GM18861 (cell line): ENCODE measurements around the gene SINHCAF.
"Not testable (repeated sequence)": the region's sequence is repeated elsewhere in the genome, so short reads cannot be mapped to it uniquely, and the experiment has no call there.

Experiments
- ATAC-seq: cut with Tn5 transposase; IDR thresholded peaks from one replicate; pipeline ENCODE4 v1.9.1; 2021; ENCODE audit not compliant: unreplicated experiment

Gene SINHCAF

GRCh38 chr12:31265722-31266121 lies 60.2 kb downstream of the SINHCAF start:
- ATAC-seq, result no peak

- no peak for ATAC-seq
Measured at GRCh38 chr12:31263661-31264060, 62.3 kb downstream of the SINHCAF start.

DNA sequence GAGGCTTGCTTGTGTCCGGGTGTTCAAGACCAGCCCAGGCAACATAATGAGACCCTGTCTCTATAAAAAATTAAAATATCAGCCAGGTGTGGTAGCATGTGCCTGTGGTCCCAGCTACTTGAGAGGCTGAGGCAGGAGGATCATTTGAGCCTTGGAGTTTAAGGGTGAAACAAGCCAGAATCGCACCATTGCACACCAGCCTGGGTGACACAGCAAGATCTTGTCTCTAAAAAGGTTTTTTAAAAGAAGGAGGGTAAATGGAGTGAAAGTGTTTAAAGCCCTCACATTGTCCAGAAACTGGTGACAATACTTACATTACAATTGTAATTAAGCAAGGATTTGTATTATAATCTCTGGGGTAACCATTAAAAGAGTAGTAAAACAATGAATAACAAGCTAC lies 64.2 kb downstream of the SINHCAF start:
- ATAC-seq, result no peak

DNA sequence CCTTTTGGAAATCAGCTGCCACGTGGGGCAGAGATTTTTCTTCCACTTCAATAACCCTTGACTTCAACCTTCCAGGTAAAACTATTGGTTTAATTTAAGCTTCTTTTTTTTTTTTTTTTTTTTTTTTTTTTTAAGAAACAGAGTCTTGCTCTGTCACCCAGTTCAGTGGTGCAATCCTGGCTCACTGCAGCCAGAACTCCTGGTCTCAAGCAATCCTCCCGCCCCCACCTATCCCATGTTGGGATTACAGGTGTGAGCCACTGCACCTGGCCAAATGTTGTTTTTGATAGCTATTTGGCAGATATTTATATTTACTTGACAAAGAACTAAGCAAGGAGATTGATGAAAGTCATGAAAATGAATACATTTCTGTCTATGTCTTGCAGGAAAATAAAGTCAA lies 65.1 kb downstream of the SINHCAF start:
- no peak for ATAC-seq

DNA sequence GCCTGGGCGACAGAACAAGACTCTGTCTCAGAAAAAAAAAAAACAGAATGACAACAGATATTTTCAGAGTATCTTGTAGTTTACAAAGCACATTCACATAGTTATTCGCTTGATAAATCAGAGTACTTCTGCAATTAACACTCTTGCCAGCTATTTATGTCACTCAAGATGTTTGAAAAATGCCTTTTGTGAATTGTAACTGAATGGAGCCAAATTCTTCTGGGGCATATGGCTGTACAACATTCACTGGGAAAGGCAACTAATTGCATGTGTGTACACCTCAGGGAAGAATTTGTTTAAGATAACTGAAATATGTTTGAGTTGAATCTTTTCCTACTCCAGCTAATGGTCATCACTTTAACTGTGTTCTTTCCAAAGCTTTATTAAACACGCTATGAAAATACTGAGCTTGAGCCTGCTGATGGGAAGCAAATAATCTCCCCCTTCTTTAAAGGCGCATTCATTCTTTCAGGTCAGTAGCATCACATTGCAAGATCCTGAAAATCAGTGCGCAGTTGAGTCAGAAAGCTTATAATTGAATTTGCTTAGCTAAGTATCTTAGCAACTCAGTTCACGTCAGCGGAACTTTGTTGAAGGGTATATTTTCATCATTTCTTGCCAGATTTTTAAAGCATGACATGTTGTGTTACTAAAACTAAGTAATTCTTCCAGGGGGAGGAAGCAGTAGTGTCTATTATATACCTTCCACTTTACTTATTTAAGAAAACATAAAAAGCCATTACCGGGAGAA lies 66.6 kb downstream of the SINHCAF start:
- ATAC-seq, result no peak

DNA sequence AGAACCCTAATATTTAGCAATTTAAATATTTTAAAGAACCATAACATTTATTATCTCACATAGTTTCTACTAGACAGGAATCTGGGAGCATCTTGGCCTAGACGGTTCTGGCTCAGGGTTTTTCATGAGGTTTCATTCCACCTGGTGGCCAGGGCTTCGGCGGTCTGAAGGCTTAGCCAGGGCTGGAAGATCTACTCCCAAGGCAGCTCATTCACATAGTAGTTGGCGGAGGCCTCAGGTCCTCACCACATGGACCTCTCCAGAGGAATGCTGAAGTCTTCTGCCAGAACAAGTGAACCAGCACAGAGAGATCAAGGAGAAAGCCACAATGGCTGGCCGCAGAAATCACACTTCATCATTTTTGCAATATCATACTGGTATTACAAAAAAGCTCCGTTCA lies 68.2 kb downstream of the SINHCAF start:
- ATAC-seq, result no peak

DNA sequence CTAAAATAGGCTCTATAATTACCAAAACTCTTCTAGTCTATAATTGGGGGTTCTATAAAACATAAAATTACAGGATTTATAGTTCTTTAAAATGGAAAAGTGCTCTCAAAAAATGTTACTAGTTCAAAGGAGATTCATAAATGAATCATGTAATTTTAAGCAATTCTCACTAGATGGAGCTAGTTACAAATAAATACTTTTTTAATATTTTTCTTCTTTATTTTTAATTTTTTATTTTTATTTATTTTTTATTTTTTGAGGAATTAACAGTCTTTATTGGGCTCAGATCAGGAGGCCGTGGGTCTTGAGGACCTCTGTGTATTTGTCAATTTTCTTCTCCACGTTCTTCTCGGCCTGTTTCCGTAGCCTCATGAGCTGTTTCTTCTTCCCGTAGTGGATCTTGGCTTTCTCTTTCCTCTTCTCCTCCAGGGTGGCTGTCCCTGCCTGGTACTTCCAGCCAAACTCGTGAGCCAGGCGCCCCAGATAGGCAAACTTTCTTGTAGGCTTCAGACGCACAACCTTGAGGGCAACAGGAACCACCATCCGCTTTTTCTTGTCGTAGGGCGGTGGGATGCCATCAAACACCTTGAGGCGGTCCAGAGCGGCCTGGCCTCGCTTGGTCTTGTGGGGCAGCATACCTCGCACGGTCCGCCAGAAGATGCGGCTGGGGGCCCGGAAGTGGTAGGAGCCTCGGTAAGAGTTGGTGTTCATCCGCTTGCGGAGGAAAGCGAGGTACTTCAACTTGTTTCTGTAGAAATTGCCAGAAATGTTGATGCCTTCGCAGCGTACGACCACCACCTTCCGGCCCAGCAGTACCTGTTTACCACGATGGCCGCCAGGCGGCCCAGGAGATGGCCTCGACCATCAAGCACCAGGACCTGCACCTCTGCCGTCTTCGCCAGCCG lies 74.0 kb downstream of the SINHCAF start:
- not testable (repeated sequence) for ATAC-seq

- ATAC-seq, result no peak
Measured at GRCh38 chr12:31250179-31250578, 75.8 kb downstream of the SINHCAF start.

DNA sequence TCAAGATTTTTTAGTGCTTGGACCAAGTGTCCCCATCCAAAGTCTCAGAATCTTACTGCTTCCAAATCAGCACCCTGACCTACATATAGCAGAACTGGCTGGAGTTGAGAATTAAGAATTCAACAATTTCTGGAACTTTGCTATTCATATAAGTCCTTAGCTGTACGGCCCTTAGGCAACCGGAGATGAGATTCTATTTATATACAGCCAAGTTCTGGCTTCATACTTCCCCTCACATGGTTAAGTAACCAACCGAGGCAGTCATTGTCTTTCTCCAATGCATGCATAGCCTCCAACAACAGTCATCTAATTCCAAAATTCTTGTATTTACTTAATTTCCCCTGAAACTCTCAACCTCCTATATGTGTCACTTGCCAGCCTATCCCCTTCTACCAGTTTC lies 76.6 kb downstream of the SINHCAF start:
- ATAC-seq, result no peak

GRCh38 chr12:31248815-31249214 lies 77.1 kb downstream of the SINHCAF start:
- no peak for ATAC-seq

GRCh38 chr12:31248337-31248736 lies 77.6 kb downstream of the SINHCAF start:
- ATAC-seq, result no peak

DNA sequence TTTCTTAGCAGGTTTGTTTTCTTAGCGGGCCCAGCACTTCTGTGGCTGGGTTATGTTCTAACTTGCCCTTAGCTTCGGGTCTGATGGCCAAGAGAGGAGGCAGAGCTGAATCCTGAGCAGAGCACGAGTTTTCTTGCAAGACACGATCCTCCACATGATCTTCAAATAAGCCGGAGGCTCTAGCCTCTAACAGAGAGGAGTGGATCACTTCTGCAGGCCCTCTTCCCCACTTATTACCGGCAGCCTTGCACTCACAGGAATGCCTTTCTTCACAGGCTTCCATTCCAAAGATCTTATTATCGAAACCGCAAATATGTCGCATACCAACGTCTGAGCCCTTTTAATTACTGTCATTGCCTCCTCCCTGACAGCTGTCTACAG lies 79.5 kb downstream of the SINHCAF start:
- no peak for ATAC-seq

- no peak for ATAC-seq
Measured at GRCh38 chr12:31245822-31246469, 80.0 kb downstream of the SINHCAF start.

DNA sequence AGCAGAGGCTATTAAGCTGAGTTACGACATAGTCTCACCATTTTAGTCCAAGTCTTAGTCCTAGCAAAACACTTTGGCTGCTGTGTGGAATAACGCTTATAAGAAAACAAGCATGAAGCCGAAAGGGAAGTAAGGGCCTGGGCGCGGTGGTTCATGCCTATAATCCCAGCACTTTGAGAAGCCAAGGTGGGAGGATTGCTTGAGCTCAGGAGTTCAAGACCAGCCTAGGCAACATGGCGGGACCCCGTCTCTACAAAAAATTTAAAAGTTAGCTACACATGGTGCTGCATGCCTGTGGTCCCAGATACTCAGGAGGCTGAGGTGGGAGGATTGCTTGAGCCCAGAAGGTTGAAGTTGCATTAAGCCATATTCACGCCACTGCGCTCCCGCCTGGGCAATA lies 83.5 kb downstream of the SINHCAF start:
- ATAC-seq, result not testable (repeated sequence)

GRCh38 chr12:31238764-31239387 lies 87.1 kb downstream of the SINHCAF start:
- peak; percentile 85 for ATAC-seq

DNA sequence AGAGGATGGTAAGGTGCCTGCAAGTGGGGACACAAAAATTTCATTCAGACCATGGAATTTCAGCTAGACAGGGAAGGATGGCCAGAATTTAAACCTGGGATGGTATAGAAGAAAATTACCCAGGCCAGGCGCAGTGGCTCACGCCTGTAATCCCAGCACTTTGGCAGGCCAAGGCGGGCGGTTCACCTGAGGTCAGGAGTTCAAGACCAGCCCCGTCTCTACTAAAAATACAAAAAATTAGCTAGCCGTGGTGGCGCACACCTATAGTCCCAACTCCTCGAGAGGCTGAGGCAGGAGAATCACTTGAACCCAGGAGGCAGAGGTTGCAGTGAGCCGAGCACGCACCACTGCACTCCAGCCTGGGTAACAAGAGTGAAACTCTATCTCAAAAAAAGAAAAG lies 87.6 kb downstream of the SINHCAF start:
- ATAC-seq, result not testable (repeated sequence)

- ATAC-seq, result no peak
Measured at GRCh38 chr12:31236998-31237637, 88.8 kb downstream of the SINHCAF start.

GRCh38 chr12:31235868-31236395 lies 90.0 kb downstream of the SINHCAF start:
- no peak for ATAC-seq

- ATAC-seq, result no peak
Measured at GRCh38 chr12:31234955-31235867, 90.7 kb downstream of the SINHCAF start.
